Neural progenitor cell (in vitro differentiated cells): Measurements from ENCODE around the gene CCDC6.

Experiments
- EZH2 ChIP-seq: fragments of 200-600 bp; sonication (generic); IDR thresholded peaks from 2 replicates; pipeline ENCODE4 v1.6.1; 2017; ENCODE audit warnings: antibody characterized with exemption, mild to moderate bottlenecking, moderate library complexity
- EZH2phosphoT487 ChIP-seq: fragments of 200-600 bp; sonication (generic); IDR thresholded peaks from 2 replicates; pipeline ENCODE4 v1.6.1; 2017; ENCODE audit warnings: antibody characterized with exemption
- TF ChIP-seq, protein P1 (sequence below): fragments of 200-600 bp; sonication (generic); IDR thresholded peaks from 2 replicates; pipeline ENCODE4 v1.5.1; 2017; ENCODE audit warnings: antibody characterized with exemption, mild to moderate bottlenecking

DNA sequence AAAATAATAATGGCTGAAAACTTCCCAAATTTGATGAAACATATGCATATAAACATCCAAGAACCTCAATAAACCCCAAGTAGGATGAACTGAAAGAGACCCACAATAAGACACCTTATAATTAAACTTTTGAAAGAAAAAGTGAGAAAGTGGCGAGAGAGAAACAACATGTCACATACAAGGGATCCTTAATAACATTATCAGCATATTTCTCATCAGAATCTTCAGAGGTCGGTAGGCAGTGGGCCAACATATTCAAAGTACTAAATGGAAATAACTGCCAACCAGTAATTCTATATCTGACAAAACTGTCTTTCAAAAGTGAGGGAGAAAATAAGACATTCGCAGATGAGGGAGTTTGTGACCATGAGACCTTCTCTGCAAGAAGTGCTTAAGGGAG lies 16.6 kb upstream of the CCDC6 start:
- TF ChIP-seq, protein P1, sequence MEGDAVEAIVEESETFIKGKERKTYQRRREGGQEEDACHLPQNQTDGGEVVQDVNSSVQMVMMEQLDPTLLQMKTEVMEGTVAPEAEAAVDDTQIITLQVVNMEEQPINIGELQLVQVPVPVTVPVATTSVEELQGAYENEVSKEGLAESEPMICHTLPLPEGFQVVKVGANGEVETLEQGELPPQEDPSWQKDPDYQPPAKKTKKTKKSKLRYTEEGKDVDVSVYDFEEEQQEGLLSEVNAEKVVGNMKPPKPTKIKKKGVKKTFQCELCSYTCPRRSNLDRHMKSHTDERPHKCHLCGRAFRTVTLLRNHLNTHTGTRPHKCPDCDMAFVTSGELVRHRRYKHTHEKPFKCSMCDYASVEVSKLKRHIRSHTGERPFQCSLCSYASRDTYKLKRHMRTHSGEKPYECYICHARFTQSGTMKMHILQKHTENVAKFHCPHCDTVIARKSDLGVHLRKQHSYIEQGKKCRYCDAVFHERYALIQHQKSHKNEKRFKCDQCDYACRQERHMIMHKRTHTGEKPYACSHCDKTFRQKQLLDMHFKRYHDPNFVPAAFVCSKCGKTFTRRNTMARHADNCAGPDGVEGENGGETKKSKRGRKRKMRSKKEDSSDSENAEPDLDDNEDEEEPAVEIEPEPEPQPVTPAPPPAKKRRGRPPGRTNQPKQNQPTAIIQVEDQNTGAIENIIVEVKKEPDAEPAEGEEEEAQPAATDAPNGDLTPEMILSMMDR = no peak
- no peak for TF ChIP-seq EZH2phosphoT487
- no peak for TF ChIP-seq EZH2
